Stomach (tissue), 9 donors: Measurements from ENCODE around the gene ZFPL1. TPM values are rescaled to one million over a fixed set of nuclear protein-coding genes. Genes with fewer than 3 reads are reported as not detected.

Experiments
- DNase-seq, 2 donors: peaks; one replicate each; pipeline versions ENCODE4 v3.0.0 to v3.0.0-alpha.2; 2013 to 2019
- H3K27ac ChIP-seq, 5 donors: fragments of 200-600 bp in 4 of 5; sonication (generic) in 4 of 5; one replicate each; pipeline ENCODE4 v1.5.1; 2013 to 2019; ENCODE audit warnings: mild to moderate bottlenecking in 1 of 5, moderate library complexity in 1 of 5
- H3K27me3 ChIP-seq, 3 donors: fragments of 200-600 bp; sonication (generic); one replicate each; pipeline ENCODE4 v1.5.1; 2017 to 2019; ENCODE audit warnings: mixed run types in 1 of 3
- H3K36me3 ChIP-seq, 4 donors: fragments of 200-600 bp; sonication (generic); 1 replicate in 3 of 4; 2 replicates in 1 of 4; pipeline ENCODE4 v1.5.1; 2016 to 2019
- H3K4me1 ChIP-seq, 4 donors: fragments of 200-600 bp; sonication (generic); one replicate each; pipeline ENCODE4 v1.5.1; 2016 to 2019
- H3K4me3 ChIP-seq, 4 donors: fragments of 200-600 bp; sonication (generic) in 3 of 4; one replicate each; pipeline ENCODE4 v1.5.1; 2016 to 2019; ENCODE audit warnings: mild to moderate bottlenecking in 1 of 4
- H3K9me3 ChIP-seq, 4 donors: fragments of 200-600 bp; sonication (generic); one replicate each; pipeline ENCODE4 v1.5.1; 2016 to 2019
- EP300 ChIP-seq: sonication (generic); formaldehyde crosslinking; IDR thresholded peaks from one replicate; pipeline ENCODE4 v1.6.1; 2017; ENCODE audit warnings: antibody characterized with exemption
- POLR2A ChIP-seq, 4 donors: fragments of 450-650 bp; IDR thresholded peaks; one replicate each; pipeline ENCODE4 v1.6.1; 2016; ENCODE audit warnings: antibody characterized with exemption in 4 of 4, control low read depth in 2 of 4, mild to moderate bottlenecking in 1 of 4, moderate library complexity in 1 of 4
- POLR2AphosphoS5 ChIP-seq, 3 donors: sonication (generic); formaldehyde crosslinking; IDR thresholded peaks; one replicate each; pipeline ENCODE4 v1.6.1; 2016; ENCODE audit warnings: antibody characterized with exemption in 3 of 3
- WGBS, 5 donors: extraction: QIAGEN DNeasy Blood & Tissue Kit in 3 of 5; methylation state at CpG; one replicate each; pipeline versions ENCODE4 v1.1.5 to v1.1.7; 2013 to 2018; 5-methylcytosine and 5-hydroxymethylcytosine counted together
- intact Hi-C: fragments of 100-400 bp; cut with DNase I; formaldehyde crosslinking; loops from one replicate; pipeline ENCODE4 v1.15.1; 2023; ENCODE audit warnings: low total_unique reads
- polyA plus RNA-seq, 3 donors: library from polyadenylated mRNA; stranded (reverse); fragments of 200-250 nt; gene quantifications; one replicate each; pipeline ENCODE4 v1.2.3, GENCODE V29; 2013
- total RNA-seq, 5 donors: library from RNA; depleted of rRNA; stranded (reverse); fragments of >200 nt; gene quantifications; one replicate each; pipeline versions ENCODE4 v1.1.0 to v1.2.3, GENCODE V29; 2014 to 2016
- TF ChIP-seq, protein P1 (sequence below), 7 experiments: fragments of 450-650 bp in 4 of 7; fragments of 200-600 bp in 3 of 7; sonication (generic) in 3 of 7; IDR thresholded peaks; one replicate each; pipeline ENCODE4 v1.5.1; 2016 to 2019; ENCODE audit warnings: antibody characterized with exemption in 7 of 7, control low read depth in 2 of 7, mild to moderate bottlenecking in 1 of 7
- donor health status: healthy with polysubstance abuse.
- donor health status: Bipolar disorder and iron deficiency.
- donor health status: healthy.

Gene ZFPL1
- total and polyA plus RNA-seq, 8 donors: 17.6 to 62.0 (median 37.0) TPM

DNA sequence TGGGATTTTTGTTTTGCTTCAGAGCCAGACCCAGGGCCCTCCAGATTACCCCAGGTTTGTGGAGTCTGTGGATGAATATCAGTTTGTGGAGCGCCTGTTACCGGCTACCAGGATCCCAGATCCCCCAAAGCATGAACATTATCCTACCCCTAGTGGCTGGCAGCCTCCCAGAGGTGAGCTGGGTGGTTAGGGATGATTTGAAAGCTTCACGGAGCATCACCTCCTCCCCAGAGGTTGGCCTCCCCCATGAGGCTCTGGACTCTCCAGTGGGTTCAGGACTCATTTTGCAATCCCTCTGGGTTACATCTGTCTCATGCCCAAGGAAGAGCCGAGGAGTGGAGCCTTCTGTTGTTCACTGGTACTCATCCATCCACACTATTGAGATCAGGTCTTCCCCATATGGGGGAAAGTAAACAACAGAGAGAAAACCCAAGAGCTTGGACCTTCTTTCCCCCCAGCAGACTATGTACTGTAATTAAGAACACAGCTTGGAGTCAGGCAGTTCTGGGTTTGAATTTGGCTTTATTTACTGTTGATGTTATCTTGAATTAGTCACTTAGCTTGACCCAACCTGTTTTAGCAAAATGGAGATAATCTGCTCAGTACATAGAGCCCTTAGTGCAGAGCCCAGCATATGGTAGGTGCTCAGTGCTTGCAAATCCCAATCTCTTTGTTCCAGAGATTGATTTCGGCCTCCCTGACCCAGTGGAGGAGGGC lies 40.6 kb downstream of the ZFPL1 start:
- H3K4me1 ChIP-seq: peaks cover 14 to 52% (median 38%) of the 10 kb centered on the region in 4 donors
- WGBS, 5 donors: 76 to 90% (median 86%) methylated on average over 5 of the region's 5 CpGs
- no peaks in the 10 kb centered on the region for H3K27me3 ChIP-seq
- no peak overlapping the region for H3K27ac ChIP-seq
- DNase-seq: no peak
- intact Hi-C loops: loop anchor here (10.0 kb wide), 1 partner anchor 50 kb away; the partner anchor contains the start of gene SPDYC
- no peak overlapping the region for H3K4me3 ChIP-seq
- peaks cover 65 to 71% (median 70%) of the 10 kb centered on the region in 4 donors for H3K36me3 ChIP-seq
- H3K9me3 ChIP-seq: no peaks in the 10 kb centered on the region
- TF ChIP-seq, protein P1, sequence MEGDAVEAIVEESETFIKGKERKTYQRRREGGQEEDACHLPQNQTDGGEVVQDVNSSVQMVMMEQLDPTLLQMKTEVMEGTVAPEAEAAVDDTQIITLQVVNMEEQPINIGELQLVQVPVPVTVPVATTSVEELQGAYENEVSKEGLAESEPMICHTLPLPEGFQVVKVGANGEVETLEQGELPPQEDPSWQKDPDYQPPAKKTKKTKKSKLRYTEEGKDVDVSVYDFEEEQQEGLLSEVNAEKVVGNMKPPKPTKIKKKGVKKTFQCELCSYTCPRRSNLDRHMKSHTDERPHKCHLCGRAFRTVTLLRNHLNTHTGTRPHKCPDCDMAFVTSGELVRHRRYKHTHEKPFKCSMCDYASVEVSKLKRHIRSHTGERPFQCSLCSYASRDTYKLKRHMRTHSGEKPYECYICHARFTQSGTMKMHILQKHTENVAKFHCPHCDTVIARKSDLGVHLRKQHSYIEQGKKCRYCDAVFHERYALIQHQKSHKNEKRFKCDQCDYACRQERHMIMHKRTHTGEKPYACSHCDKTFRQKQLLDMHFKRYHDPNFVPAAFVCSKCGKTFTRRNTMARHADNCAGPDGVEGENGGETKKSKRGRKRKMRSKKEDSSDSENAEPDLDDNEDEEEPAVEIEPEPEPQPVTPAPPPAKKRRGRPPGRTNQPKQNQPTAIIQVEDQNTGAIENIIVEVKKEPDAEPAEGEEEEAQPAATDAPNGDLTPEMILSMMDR (IDR thresholded peaks at IDR 0.05): no peak
- TF ChIP-seq POLR2A (IDR thresholded peaks at IDR 0.05) (no peak), POLR2AphosphoS5 (IDR thresholded peaks at IDR 0.05) (no peak), EP300 (no peak)

GRCh38 chr11:65125197-65126056 lies 41.4 kb downstream of the ZFPL1 start:
- DNase-seq: no peak
- H3K9me3 ChIP-seq: no peaks in the 10 kb centered on the region
- no peak overlapping the region for H3K27ac ChIP-seq
- H3K27me3 ChIP-seq: no peaks in the 10 kb centered on the region
- TF ChIP-seq, protein P1 (IDR thresholded peaks at IDR 0.05): no peak
- no peak for TF ChIP-seq EP300
- 77 to 90% (median 85%) methylated on average over 12 of the region's 12 CpGs for WGBS, 5 donors
- peaks cover 11 to 44% (median 38%) of the 10 kb centered on the region in 4 donors for H3K4me1 ChIP-seq
- intact Hi-C loops: loop anchor here (10.0 kb wide), 1 partner anchor 49 kb away; the partner anchor contains the start of gene SPDYC
- no peak overlapping the region for H3K4me3 ChIP-seq
- peaks cover 65 to 71% (median 70%) of the 10 kb centered on the region in 4 donors for H3K36me3 ChIP-seq

- Histone ChIP-seq H3K4me1 (peaks cover 0 to 39% (median 33%) of the 10 kb centered on the region in 4 donors), H3K4me3 (no peak overlapping the region), H3K9me3 (no peaks in the 10 kb centered on the region), H3K27me3 (no peaks in the 10 kb centered on the region), H3K36me3 (peaks cover 69 to 78% (median 76%) of the 10 kb centered on the region in 4 donors), H3K27ac (peak overlapping the region in 1 of 5 donors; percentile 20)
- TF ChIP-seq POLR2AphosphoS5 (IDR thresholded peaks at IDR 0.05) (no peak), POLR2A (IDR thresholded peaks at IDR 0.05) (no peak), EP300 (no peak)
- TF ChIP-seq, protein P1 (IDR thresholded peaks at IDR 0.05): no peak
- no peak for DNase-seq
- intact Hi-C loops: loop anchor here (10.0 kb wide), 1 partner anchor 48 kb away; the partner anchor contains the start of gene SPDYC
- 58 to 71% (median 59%) methylated on average over 6 of the region's 6 CpGs for WGBS, 5 donors
Observed at GRCh38 chr11:65126624-65127274, 42.7 kb downstream of the ZFPL1 start.
